ENCODE results near the gene ATXN2L.
"Not testable (repeated sequence)": the region's sequence is repeated elsewhere in the genome, so short reads cannot be mapped to it uniquely, and the experiment has no call there.

The ATXN2L gene

GRCh38 chr16:28872952-28873351 lies 50.2 kb downstream of the ATXN2L start:
- no peak for DNase-seq (ENCODE audit: low read depth)

DNA sequence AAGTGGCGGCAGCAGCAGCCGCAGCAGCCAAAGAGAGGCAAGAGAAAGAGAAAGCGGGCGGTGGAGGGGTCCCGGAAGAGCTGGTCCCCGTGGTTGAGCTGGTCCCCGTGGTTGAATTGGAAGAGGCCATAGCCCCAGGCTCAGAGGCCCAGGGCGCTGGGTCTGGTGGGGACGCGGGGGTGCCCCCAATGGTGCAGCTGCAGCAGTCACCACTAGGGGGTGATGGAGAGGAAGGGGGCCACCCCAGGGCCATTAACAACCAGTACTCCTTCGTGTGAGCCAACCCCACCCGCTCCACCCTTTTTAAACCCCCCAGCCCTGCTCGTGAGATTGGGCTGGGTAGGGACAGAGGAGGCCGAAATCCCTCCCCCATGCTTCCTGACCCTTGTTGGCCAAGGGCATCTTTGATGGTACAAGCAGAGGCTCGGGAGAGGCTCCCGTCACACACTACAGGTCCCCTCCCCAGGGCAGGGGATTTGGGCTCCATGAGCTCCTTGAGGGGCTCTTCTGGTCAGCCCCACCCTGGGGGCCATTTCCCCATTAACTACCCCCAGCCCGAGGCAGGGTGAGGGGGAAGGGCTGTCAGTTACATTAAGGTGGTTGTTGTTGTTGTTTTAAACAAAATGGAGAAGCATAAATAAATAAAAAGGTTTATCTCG lies 50.9 kb downstream of the ATXN2L start:
- no peak for DNase-seq (ENCODE audit: low read depth)

GRCh38 chr16:28874406-28874805 lies 51.6 kb downstream of the ATXN2L start:
- DNase-seq (ENCODE audit: low read depth), result no peak

GRCh38 chr16:28875134-28876018 lies 52.6 kb downstream of the ATXN2L start:
- DNase-seq (ENCODE audit: low read depth), result no peak

DNA sequence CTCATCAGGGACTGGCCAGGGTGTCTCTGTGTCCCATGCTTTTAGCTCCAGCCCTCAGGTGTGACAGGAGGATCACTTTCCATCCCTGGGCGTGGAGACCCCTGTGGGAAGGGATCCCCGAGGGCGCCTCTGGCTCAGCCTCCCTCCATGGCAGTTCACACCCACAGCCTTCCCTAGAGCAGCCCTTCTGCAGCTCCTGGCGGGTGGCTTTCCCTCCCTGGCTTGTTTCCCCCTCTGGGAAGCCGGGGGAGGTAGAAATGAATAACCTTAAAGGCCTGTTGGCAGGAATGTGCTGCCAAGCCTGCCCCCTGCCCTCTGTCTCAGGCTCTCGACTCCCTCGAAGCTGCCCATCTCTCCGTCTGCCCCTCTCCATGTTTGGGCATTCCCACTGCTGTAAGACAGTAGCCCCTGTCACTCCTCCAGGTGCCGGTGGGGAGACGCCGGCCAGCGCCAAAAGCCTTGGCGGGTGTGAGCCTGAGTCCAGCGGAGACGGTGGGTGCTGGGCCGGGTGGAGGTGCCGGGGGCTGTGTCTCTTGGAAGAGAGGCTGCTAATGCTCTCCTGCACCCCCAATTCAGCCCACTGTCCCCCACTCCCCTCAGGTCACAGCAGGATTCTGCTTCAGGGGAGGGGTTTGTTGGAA lies 53.3 kb downstream of the ATXN2L start:
- DNase-seq (ENCODE audit: low read depth), result no peak

DNA sequence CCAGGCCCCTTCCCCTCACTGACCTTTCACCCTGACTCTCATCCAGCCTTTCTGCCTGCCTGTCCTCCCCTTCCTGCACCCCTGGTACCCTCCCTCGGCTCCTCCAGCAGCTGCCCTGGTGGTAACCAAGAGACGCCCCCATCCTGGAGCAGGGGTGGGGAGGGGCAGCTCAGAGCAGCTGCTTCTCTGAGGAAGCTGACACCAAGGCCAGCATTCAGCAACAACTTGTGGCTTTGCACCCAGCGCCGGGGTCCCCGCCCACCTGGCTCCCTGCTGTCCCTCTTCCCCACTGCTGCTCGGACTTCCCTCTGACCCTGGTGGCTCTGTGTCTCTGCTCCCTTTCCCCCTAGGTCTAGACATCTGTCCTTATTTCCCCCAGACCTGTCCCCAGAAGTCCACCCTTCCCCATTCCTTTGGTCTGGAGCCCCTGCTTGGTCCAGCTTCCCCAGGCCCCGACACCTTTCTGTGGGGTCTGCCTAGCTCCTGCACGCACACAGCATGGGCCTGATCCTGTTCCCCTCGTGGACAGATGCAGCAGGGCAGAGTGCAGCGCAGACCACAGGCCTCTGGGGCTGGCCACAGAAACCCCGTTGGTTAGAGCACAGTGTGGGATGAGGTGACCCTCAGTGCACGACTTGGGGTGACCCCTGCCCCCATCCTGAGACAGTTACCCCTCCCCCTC lies 54.3 kb downstream of the ATXN2L start:
- DNase-seq (ENCODE audit: low read depth), result no peak

DNA sequence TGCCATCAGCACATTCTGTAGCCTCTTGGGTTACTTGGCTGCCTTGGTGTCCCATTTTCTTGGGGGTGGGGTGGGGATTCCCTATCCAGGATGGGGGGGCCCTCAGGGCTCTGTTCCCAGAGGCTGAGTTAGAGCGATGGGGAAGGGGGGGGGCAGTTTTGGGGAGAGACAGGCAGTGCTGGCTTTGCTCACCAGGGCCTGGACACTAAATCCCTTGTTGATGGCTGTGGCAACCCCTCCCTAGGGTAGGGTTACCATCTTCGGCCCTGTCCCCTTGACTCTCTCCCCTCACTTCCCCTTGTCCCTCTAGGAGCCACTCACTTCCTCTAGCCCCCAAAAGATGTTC lies 54.8 kb downstream of the ATXN2L start:
- DNase-seq (ENCODE audit: low read depth), result no peak

DNA sequence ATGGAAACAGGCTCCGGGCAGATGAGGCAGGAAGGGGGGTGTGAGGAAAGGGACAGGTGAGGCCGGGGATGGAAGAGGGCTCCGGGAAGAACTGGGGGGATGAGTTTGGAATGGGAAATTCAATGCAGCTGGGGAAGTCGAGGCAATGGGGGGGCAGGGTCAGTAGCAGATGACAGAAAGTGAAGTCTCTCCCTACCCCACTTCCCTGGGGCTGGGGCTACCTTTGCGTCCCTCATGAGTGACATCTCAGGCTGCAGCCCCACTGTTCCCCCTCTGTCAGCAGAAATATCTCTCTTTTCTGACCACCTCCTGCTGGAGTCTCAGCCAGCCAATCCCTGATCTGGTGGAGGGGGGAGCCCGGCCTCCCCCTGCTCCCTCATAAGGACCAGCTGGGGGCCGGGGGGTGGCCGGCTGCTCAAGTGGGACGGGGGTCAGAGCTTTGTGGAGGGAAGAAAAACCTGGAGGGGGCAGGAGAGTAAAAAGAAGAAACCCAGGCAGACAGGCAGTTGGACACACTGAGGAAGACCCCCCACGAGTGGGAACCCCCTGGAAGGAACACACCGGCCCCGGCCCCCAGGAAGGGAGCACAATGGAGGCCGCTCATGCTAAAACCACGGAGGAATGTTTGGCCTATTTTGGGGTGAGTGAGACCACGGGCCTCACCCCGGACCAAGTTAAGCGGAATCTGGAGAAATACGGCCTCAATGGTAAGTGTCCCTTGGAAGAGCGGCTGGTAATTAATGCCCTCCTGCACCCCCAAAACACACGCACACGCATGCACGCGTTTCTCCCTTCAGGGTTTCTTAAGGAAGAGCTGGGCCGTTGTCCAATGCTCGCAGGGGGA lies 55.5 kb downstream of the ATXN2L start, which contains the start of gene ATP2A1:
ATP2A1 (plus strand) TSS at position 406 of the 844 bp plus-strand sequence; CDS start at position 590, 184 bp downstream.
- no peak for DNase-seq (ENCODE audit: low read depth)

DNA sequence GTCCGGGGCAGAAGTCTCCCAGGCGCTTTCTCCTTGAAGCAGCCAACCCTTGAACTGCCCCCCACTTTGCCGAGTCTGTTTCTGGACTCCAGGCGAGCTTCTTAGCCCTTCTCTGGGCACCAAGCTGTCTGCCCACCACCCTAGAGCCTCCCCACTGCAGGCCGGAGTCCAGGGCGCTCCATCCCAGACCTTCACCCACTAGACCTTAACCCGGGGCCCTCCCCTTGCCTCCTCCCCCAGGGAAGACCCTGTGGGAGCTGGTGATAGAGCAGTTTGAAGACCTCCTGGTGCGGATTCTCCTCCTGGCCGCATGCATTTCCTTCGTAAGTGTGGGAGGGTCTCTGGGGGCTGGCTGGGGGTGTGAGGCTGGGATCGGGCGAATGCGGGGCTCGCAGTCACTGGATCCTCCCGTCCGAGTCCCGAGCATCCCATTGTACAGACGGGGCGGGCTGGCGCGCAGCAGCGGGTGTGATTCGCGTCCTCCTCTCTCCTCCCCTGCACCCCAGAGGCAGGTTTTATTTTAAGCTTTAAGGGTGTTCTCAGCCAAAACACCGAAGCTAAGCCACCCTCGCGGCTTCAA lies 56.6 kb downstream of the ATXN2L start:
- DNase-seq (ENCODE audit: low read depth), result no peak

DNA sequence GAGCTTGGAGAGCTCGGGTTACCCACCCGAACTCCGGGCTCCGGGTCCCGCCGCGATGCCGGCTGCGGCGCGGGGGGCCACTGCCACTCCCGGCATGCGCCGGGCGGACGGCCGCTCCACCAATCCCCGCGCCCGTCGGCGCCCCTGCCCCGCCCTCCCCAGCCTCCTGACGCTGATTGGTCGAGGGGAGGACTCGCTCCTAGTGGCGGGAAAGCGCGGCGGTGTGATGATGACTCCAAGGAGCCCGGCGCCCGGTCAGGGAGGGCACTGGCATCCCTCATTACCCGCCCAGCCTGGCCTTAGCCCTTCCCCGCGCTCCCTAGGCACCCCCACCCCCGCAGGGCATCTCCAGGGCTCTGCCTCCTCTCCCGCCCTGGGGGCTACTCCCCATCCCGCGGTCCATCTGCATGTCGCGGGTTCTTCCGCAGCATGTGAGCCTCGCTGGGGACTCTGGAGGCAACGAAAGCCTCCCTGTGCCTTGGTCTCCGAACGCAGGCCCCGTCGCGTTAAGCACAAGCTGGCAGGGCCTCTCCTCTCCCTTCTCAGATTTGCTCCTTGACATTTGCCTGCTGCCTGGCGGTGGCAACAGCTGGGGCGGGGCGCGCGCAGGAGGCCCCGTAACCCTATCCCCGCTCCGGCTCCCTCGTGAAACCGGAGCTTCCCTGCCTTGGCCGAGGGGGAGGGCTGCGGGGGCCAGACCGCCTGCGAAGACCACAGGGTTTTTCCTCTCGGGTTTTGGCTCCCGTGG lies 57.2 kb downstream of the ATXN2L start:
- peak; percentile 73 for DNase-seq (ENCODE audit: low read depth)

GRCh38 chr16:28880589-28880915 lies 57.8 kb downstream of the ATXN2L start:
- peak; percentile 8 for DNase-seq (ENCODE audit: low read depth)

- DNase-seq (ENCODE audit: low read depth), result no peak
Measured at GRCh38 chr16:28880955-28881354, 58.2 kb downstream of the ATXN2L start.

DNA sequence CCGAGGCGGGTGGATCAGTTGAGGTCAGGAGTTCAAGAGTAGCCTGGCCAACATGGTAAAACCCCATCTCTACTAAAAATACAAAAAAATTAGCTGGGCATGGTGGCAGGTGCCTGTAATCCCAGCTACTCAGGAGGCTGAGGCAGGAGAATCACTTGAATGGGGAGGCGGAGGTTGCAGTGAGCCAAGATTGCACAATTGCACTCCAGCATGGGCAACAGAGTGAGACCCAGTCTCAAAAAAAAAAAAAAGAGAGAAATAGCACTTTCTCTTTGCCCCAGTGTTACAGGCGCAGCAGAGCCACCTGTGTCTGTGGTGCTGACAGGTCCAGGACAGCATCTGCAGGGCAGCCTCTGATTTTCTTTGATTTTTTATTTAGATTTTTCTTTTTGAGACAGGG lies 58.8 kb downstream of the ATXN2L start:
- not testable (repeated sequence) for DNase-seq (ENCODE audit: low read depth)

GRCh38 chr16:28882551-28883160 lies 59.9 kb downstream of the ATXN2L start:
- DNase-seq (ENCODE audit: low read depth), result no peak

GRCh38 chr16:28883221-28883996 lies 60.6 kb downstream of the ATXN2L start:
- no peak for DNase-seq (ENCODE audit: low read depth)

DNA sequence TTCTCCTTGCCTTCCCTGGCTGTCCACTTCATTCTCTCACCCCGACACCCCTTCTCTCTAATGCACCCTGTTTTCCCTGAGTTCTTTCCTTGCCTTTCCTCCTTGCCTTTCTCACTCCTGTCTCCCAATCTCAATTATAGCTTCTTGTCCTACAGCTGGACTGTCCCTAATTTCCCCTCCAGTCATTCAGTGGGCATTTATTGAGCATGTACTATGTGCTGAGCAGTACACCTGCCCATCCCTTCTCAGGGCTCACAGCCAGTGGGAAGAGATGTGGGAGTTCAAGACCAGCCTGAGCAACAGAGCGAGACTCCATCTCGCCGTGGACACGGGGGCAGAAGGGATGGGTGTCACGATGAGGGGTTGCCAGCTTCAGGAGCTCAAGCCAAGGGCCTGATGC lies 61.2 kb downstream of the ATXN2L start:
- no peak for DNase-seq (ENCODE audit: low read depth)

All from HS-27A (cell line).